HG03060 (cell line): Measurements from ENCODE around the gene OVCH1.
"Not testable (repeated sequence)": the region's sequence is repeated elsewhere in the genome, so short reads cannot be mapped to it uniquely, and the experiment has no call there.

Experiments
- ATAC-seq: cut with Tn5 transposase; IDR thresholded peaks from one replicate; pipeline ENCODE4 v1.9.1; 2021; ENCODE audit warnings: low read depth, moderate number of reproducible peaks; ENCODE audit not compliant: unreplicated experiment

OVCH1 gene

GRCh38 chr12:29425722-29426121, 71.8 kb downstream of the OVCH1 start:
- ATAC-seq, result no peak

DNA sequence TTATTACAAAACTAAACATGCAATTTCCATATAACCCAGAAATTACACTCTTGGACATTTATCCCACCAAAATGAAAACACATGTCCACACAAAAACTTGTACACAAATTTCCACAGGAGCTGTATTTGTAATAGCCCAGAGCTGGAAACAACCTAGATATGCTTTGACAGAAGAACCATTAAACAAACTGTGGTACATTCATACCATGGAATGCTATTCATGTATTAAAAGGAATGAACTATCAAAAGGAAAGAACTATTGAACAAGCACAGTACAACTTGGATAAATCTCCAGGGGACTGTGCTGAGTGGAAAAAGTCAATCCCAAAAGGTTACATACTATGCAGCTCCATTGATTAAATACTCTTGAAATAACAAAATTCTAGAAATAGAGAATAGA, 80.7 kb downstream of the OVCH1 start:
- no peak for ATAC-seq

- no peak for ATAC-seq
Measured at GRCh38 chr12:29415111-29415510, 82.4 kb downstream of the OVCH1 start.

- no peak for ATAC-seq
Measured at GRCh38 chr12:29414368-29414767, 83.1 kb downstream of the OVCH1 start.

DNA sequence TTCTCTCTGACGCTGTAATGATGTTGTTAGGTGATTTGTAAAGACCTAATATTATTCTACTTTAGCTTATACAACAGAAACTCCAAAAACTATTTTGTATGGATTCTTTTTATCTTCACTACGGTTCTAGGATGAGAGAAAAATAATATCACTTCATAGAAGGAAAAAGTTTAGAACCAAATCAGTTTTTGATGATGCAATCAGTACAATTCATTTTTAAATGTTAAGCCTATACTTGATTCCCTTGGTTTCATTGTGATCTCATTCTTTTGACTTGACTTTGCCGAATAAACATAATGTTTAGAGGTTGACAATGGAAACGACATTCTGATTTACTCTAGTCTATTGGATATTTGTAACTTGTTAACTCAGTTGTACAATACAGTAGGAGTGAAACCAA, 91.9 kb downstream of the OVCH1 start:
- ATAC-seq, result no peak

DNA sequence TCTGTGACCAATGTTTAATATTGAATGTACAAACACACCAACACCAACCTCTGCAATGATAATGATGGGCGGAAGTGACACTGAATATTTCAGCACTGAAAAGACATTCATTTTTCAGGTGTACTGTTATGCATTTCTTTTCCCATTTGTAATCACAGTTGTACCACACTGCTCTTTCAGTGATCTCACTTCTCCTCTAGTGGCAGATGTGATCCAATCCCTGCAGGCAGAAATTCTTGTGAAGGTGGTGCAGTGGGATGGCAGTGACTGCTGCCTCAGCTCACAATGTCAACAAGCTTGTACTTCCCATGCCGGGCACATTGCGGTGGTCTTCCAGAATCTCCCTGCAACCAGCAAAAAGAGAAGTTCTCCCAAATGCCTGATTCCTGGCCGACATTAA, 93.5 kb downstream of the OVCH1 start:
- no peak for ATAC-seq

DNA sequence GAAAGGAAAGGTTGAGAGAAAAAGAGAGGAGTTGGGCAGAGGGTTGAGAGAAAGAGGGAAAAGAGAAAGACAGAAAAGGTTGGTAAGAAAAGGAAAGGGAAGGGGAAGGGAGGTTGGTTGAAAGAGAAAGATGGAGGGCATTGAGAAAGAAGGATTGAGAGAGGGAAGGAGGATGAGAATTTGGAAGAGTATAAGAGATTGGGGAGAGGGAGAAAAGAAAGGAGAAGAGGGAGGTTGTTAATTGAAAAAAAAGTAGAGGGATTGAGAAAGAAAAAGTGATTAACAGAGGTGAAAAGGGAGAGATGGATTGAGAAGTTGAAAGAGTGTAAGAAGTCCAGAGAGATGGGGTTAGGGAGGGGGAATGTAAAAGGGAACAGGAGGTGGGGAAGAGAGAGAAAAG, 95.0 kb downstream of the OVCH1 start:
- ATAC-seq, result no peak

- ATAC-seq, result no peak
Measured at GRCh38 chr12:29398495-29398894, 99.0 kb downstream of the OVCH1 start.

DNA sequence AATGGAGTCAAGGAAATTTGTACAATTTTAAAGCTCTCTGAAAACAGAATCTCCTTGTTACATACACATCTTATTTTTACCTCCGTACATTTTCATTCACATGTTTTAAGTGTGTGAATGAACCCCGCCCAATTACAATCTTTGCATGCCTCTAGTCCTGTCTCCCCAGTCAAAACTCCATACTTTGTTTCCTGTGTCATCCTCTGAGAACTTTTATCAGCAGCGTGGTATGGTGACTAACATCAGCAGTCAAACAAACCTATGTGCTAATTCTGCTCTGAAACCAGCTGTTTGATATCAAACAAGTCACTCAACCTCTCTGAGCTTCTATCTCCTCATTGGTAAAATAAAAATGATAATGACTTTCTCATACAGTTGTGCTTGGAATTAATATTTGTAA, 100.7 kb downstream of the OVCH1 start:
- ATAC-seq, result no peak

- ATAC-seq, result no peak
Measured at GRCh38 chr12:29395356-29395755, 102.1 kb downstream of the OVCH1 start.

GRCh38 chr12:29390419-29390818, 107.1 kb downstream of the OVCH1 start:
- not testable (repeated sequence) for ATAC-seq

DNA sequence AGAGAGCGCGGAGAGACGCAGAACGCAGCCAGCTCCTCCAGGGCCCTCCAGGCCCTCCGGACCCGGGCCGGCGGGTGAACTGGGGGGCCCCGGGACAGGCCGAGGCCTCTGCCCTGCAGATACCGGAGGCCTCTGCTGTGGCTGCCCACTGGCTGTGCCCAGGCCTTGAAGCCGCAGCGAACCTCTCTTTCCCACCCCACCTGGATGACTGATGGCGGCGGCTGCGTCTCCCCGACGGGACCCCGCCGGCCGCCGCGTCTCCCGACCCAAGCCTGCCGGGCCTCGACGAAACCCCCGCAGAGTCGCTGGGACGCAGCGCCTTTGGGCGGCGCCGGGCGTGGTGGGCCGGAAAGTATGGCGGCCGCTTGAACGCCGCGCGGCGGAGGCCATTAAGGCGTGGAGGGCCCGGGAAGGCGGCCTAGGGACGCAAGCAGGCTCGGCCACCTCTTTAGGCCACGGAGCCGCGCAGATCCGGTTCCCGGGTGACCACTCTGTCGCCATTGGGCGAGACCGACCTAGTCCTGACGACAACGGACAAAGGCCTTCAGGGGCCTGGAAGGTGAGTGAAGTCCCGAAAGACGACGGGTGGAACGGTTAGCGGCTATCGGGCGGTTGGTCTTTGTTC, 108.1 kb downstream of the OVCH1 start:
- no peak for ATAC-seq

DNA sequence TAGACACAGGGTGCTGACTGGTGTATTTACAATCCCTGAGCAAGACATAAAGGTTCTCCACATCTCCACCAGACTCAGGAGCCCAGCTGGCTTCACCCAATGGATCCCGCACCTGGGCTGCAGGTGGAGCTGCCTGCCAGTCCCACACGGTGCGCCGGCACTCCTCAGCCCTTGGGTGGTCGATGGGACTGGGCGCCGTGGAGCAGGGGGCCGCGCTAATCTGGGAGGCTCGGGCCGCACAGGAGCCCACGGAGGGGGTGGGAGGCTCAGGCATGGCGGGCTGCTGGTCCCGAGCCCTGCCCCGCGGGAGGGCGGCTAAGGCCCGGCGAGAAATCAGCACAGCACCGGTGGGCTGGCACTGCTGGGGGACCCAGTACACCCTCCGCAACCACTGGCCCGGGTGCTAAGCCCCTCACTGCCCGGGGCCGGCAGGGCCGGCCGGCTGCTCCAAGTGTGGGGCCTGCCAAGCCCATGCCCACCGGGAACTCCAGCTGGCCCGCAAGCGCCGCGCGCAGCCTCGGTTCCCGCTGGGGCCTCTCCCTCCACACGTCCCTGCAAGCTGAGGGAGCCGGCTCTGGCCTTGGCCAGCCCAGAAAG, 111.3 kb downstream of the OVCH1 start:
- ATAC-seq, result not testable (repeated sequence)

- not testable (repeated sequence) for ATAC-seq
Measured at GRCh38 chr12:29385194-29385593, 112.3 kb downstream of the OVCH1 start.

DNA sequence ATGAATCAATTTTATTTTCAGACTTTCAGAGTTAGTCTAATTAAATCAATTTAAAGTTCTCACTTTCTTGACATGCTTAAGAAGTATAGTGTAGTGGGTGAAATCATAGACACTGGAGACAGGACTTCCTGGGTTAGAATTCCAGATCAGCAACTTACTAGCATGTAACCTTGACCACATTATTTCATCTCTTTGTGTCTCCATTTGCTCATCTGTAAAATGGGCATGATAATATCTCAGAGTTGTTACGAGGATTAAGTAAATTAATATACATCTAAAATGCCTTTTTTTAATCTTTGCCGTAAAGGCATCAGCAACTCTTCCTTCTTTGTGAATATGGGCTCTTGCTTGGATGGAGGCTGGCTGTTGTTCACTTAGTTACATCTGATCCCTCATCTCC, 115.2 kb downstream of the OVCH1 start:
- no peak for ATAC-seq

- ATAC-seq, result peak; percentile 98
Measured at GRCh38 chr12:29380536-29381523, 116.7 kb downstream of the OVCH1 start, which contains the start of gene ERGIC2. Gene ERGIC2 (minus strand): TSS chr12:29381172. CDS start chr12:29371633, 9,539 bp downstream.
